Aortic smooth muscle cell (primary cell): ENCODE measurements around the gene CISH. TPM values are rescaled to one million over a fixed set of nuclear protein-coding genes. Genes with fewer than 3 reads are reported as not detected.

ENCODE experiments used
- total RNA-seq: library from RNA; depleted of rRNA; stranded (reverse); fragments of >200 nt; gene quantifications from 2 replicates; pipeline ENCODE4 v1.2.3, GENCODE V29; 2014

Gene CISH, protein sequence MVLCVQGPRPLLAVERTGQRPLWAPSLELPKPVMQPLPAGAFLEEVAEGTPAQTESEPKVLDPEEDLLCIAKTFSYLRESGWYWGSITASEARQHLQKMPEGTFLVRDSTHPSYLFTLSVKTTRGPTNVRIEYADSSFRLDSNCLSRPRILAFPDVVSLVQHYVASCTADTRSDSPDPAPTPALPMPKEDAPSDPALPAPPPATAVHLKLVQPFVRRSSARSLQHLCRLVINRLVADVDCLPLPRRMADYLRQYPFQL
- 0.53 and 0.68 TPM in 2 replicates for total RNA-seq

DNA sequence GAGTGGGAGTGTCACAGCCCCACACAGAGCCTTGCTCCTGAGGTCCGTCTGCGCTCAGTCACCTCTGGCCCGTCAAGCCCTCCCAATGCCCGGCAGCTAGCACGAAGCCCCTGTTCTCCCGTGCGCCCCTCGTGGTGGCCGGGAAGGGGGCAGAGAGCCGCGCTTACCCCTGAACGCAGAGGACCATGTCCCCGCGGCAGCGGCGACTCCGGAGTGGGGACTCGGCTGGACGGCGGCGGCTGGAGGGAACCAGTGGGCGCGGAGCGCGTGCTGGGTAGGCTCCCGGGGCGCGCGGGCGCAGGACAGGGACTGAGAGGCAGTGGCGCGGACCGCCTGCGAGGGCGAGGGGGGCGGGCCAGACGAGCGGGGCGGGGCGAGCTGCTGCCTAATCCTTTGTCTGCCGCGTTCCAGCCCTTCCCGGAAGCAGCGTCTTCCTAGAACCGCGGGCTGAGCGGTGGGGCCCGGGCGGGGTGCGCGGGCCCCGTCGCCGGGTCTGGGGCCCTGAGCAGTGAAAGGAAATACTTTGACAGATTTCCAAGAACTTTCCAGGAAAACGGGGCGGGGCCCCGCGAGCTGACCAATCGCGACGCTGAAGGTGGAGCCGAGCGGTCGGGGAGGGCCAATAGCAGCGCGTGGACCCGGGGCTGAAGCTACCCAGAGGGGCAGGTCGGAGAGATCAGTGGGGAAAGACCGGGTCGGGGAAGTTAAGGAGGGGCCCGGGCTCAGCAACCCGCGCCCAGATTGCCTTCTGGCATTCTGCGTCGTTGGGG is at the start of gene CISH:
TSS of gene CISH (minus strand) at position 311 of the 770 bp plus-strand sequence. CDS start at position 187, 124 bp downstream.

DNA sequence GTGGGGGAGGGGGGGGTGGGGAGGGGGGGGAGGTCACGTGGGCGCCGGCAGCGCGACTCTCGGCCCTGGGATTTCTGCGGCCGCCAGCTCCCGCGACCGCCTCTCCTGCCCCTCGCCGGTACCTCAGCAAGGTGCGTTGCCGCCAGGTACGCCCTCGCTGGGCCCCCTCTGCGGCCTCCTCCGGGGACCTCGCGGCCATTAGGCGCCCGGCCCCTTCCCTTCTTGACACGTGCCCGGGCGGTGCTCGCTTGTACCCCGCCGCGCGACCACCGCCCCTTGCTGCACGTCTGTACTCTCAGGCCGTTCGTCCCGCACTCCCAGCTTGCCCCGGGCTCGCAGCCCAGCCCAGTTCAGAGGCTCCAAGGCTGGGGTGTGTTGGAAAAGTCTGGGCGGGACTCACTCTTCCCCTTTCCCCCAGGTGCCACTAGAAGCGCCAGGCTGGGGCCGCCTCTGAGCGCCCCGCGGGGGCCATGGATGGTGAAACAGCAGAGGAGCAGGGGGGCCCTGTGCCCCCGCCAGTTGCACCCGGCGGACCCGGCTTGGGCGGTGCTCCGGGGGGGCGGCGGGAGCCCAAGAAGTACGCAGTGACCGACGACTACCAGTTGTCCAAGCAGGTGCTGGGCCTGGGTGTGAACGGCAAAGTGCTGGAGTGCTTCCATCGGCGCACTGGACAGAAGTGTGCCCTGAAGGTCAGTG is 5.7 kb upstream of the CISH start, which contains the start of gene MAPKAPK3:
TSS of gene MAPKAPK3 (plus strand) at position 56 of the 696 bp plus-strand sequence. CDS start at position 471, 415 bp downstream.

DNA sequence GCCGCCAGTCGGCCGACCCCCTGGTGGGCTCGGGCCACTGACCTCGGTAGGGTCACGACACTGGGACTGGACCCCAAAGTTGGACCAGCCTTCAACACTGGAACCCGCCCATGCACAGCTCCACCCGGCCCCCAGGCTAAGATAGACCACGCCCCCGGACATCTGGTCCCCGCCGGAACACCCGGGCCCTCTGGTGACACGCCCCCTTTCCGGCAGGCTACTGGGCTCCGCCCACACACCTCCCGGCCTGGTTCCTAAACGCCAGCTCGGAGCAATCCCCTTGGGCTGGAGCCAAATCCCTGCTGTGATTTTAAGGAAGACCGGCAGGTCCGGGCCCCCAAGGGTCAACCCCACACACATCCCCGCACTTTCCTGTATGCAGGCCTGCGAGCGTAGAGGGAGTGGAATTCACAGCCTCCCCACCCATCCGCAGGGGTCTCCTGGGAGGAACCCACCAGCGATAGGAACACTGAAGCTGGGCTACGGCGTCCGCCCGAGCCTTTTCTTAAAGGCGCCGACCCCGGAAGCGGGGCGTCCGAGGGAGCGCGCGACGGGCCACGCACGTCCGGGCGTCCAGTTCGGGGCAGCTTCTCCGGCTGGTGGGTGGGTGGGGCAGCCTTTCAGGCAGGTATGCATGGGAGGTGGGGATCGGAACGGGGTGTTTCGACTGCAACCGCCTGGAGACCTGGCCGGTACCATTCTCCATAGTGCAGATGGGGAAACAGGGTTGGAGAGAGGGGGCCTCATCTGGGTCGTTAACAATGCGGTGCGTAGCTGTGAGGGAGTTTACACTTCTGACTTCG is 42.4 kb downstream of the CISH start, which contains the start of gene HEMK1:
TSS of gene HEMK1 (plus strand) at position 576 of the 803 bp plus-strand sequence. CDS start 1,583 bp downstream, outside the sequence.

DNA sequence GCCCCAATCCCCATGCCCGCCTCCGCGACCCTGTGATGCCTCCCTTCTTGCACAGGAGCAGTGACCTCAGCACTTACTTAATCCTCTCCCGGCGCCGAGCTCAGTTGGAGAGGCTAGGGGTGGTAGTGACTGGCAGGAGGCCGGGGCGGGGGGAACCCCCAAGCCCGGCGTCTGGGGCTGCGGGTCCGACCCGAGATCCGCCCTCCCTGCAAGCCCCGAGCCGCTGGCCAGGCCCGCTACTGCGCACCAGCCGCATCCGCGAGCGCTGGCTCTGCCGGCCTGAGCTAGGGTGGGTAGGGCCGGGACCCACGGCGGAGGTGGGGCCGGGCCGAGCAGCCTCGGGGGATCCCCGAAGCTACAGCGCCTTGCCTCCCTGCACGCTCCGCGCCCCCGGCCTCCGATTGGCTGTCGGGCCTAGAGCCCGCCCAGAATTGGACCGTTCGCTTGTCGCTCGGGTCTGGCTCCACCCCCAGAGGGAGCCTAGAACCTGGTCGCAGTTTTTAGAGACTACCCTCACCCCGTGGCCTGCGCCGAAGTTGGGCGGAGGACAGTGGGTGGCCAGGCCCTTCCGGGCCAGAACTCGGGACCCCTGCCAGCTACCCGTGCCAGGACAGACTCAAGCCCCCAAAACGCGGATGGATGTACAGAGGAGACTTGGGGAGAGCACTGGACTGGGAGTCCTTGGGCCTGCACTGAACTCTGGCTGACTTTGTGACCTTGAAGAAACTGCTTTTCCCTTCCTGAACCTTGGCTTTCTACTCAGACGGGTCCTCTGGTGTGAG is 44.0 kb downstream of the CISH start, which contains the start of gene C3orf18:
TSS of gene C3orf18 (minus strand) at position 362 of the 782 bp plus-strand sequence. CDS start 2,048 bp downstream, outside the sequence.

Other genes starting within 250 kb of the CISH start
- gene CACNA2D2, start 108.1 kb downstream of the CISH start, total RNA-seq = under 0.01 TPM in 1 of 2 replicates, not detected in the other
- 17.2 and 20.0 TPM in 2 replicates for gene C3orf18, start 44.0 kb downstream of the CISH start, total RNA-seq
- gene HEMK1, start 42.3 kb downstream of the CISH start, total RNA-seq = 10.3 and 16.4 TPM in 2 replicates
- gene MAPKAPK3, start 5.4 kb upstream of the CISH start, total RNA-seq = 69.8 and 85.7 TPM in 2 replicates
- 0.25 and 0.53 TPM in 2 replicates for gene DOCK3, start 63.2 kb upstream of the CISH start, total RNA-seq